ENCODE measurements around the gene EPHA6.

- TF ChIP-seq CTCF (conservative IDR thresholded peaks at IDR 0.05) (no peak), EZH2 (IDR thresholded peaks at IDR 0.05; ENCODE audit: low read depth) (no peak)
These were observed 85.6 kb downstream of the EPHA6 start for GRCh38 chr3:96900031-96900430.
